ENCODE measurements around the gene AQP6.

Gene AQP6

GRCh38 chr12:49967042-49967776 lies 5.5 kb upstream of the AQP6 start:
- Mint-ChIP-seq H3K36me3 (ENCODE audit: low read depth) (no peaks in the 10 kb centered on the region), H3K27ac (peak overlapping the region in 1 of 3 experiments; percentile 23), H3K9me3 (no peaks in the 10 kb centered on the region), H3K4me1 (peaks cover 5% of the 10 kb centered on the region), H3K27me3 (ENCODE audit: low read depth) (peaks cover 52% of the 10 kb centered on the region), H3K4me3 (peak overlapping the region; percentile 31 to 58 (median 56))
- TF ChIP-seq CTCF (IDR thresholded peaks at IDR 0.05; ENCODE audit: unreplicated experiment in 3 of 3), result peak; percentile 81 to 86 (median 85)

- Mint-ChIP-seq H3K4me1 (peaks cover 2% of the 10 kb centered on the region), H3K9me3 (no peaks in the 10 kb centered on the region), H3K27ac (no peak overlapping the region), H3K4me3 (peak overlapping the region in 1 of 3 experiments; percentile 58), H3K27me3 (ENCODE audit: low read depth) (peaks cover 48% of the 10 kb centered on the region), H3K36me3 (ENCODE audit: low read depth) (no peaks in the 10 kb centered on the region)
- no peak for TF ChIP-seq CTCF (IDR thresholded peaks at IDR 0.05; ENCODE audit: unreplicated experiment in 3 of 3)
These were observed 4.9 kb upstream of the AQP6 start for GRCh38 chr12:49967777-49968250.

GRCh38 chr12:49968471-49968870 lies 4.3 kb upstream of the AQP6 start:
- Mint-ChIP-seq H3K4me1 (no peaks in the 10 kb centered on the region), H3K27me3 (ENCODE audit: low read depth) (peaks cover 43% of the 10 kb centered on the region), H3K27ac (no peak overlapping the region), H3K9me3 (no peaks in the 10 kb centered on the region), H3K4me3 (no peak overlapping the region), H3K36me3 (ENCODE audit: low read depth) (no peaks in the 10 kb centered on the region)
- no peak for TF ChIP-seq CTCF (IDR thresholded peaks at IDR 0.05; ENCODE audit: unreplicated experiment in 3 of 3)

- H3K4me3 Mint-ChIP-seq, result no peak overlapping the region
- no peaks in the 10 kb centered on the region for H3K9me3 Mint-ChIP-seq
- H3K36me3 Mint-ChIP-seq (ENCODE audit: low read depth), result no peaks in the 10 kb centered on the region
- H3K27ac Mint-ChIP-seq, result no peak overlapping the region
- H3K4me1 Mint-ChIP-seq, result no peaks in the 10 kb centered on the region
- peaks cover 37% of the 10 kb centered on the region for H3K27me3 Mint-ChIP-seq (ENCODE audit: low read depth)
- no peak for TF ChIP-seq CTCF (IDR thresholded peaks at IDR 0.05; ENCODE audit: unreplicated experiment in 3 of 3)
These were observed 3.7 kb upstream of the AQP6 start for GRCh38 chr12:49969027-49969426.

GRCh38 chr12:49969651-49970429 lies 2.9 kb upstream of the AQP6 start:
- no peaks in the 10 kb centered on the region for H3K9me3 Mint-ChIP-seq
- no peaks in the 10 kb centered on the region for H3K36me3 Mint-ChIP-seq (ENCODE audit: low read depth)
- H3K4me3 Mint-ChIP-seq, result no peak overlapping the region
- H3K27me3 Mint-ChIP-seq (ENCODE audit: low read depth), result peaks cover 31% of the 10 kb centered on the region
- no peak for TF ChIP-seq CTCF (IDR thresholded peaks at IDR 0.05; ENCODE audit: unreplicated experiment in 3 of 3)
- peaks cover 5% of the 10 kb centered on the region for H3K4me1 Mint-ChIP-seq
- no peak overlapping the region for H3K27ac Mint-ChIP-seq

Data from nephron (organoid).